Endothelial cell of umbilical vein (primary cell): Measurements from ENCODE around the gene EXOC1.

ENCODE experiments used
- EZH2 ChIP-seq: IDR thresholded peaks from 2 replicates; pipeline ENCODE4 v1.6.1; 2012; ENCODE audit warnings: borderline replicate concordance, low read depth, mild to moderate bottlenecking, moderate library complexity, low read length, inconsistent platforms; ENCODE audit not compliant: severe bottlenecking
- FOS ChIP-seq: IDR thresholded peaks from 2 replicates; pipeline ENCODE4 v1.6.1; 2011; ENCODE audit warnings: mild to moderate bottlenecking, low read length, moderate library complexity, borderline replicate concordance; ENCODE audit not compliant: insufficient read depth
- MYC ChIP-seq: IDR thresholded peaks from one replicate; pipeline ENCODE4 v1.6.1; 2011; ENCODE audit warnings: mild to moderate bottlenecking, low read depth, low read length
- POLR2A ChIP-seq: IDR thresholded peaks from 2 replicates; pipeline ENCODE4 v1.6.1; 2012; ENCODE audit warnings: low read depth, mild to moderate bottlenecking, control low read depth, low read length
- POLR2AphosphoS5 ChIP-seq: IDR thresholded peaks from 2 replicates; pipeline ENCODE4 v1.6.1; 2012; ENCODE audit warnings: low read depth, mild to moderate bottlenecking, control low read depth, low read length, moderate library complexity; ENCODE audit not compliant: insufficient read depth
- TF ChIP-seq, protein P1 (sequence below), 2 donors: IDR thresholded peaks; 1 replicate in 1 of 2; 2 replicates in 1 of 2; pipeline ENCODE4 v1.5.1; 2011; ENCODE audit warnings: low read length in 2 of 2, mild to moderate bottlenecking in 2 of 2, moderate library complexity in 2 of 2, control low read depth in 1 of 2, inconsistent platforms in 1 of 2, low read depth in 1 of 2; ENCODE audit not compliant: insufficient read depth in 1 of 2; ENCODE audit errors: extremely low read depth in 1 of 2
- TF ChIP-seq, protein P2 (sequence below): IDR thresholded peaks from 2 replicates; pipeline ENCODE4 v1.6.1; 2011; ENCODE audit not compliant: insufficient read depth, insufficient read length

DNA sequence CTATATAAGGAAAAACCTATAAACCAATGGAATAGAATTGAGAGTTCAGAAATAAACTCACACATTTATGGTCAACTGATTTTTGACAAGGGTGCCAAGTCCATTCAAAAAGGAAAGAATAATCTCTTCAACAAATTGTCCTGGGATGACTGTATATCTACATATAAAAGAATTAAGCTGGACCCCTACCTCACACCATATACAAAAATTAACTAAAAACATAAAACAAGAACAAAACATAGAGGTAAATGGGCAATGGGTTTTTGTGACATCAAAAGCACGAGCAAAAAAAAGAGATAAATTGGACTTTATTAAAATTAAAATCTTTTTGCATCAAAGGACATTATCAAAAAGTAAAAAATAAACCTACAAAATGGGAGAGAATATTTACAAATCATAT is 15.5 kb upstream of the EXOC1 start:
- TF ChIP-seq, protein P1, sequence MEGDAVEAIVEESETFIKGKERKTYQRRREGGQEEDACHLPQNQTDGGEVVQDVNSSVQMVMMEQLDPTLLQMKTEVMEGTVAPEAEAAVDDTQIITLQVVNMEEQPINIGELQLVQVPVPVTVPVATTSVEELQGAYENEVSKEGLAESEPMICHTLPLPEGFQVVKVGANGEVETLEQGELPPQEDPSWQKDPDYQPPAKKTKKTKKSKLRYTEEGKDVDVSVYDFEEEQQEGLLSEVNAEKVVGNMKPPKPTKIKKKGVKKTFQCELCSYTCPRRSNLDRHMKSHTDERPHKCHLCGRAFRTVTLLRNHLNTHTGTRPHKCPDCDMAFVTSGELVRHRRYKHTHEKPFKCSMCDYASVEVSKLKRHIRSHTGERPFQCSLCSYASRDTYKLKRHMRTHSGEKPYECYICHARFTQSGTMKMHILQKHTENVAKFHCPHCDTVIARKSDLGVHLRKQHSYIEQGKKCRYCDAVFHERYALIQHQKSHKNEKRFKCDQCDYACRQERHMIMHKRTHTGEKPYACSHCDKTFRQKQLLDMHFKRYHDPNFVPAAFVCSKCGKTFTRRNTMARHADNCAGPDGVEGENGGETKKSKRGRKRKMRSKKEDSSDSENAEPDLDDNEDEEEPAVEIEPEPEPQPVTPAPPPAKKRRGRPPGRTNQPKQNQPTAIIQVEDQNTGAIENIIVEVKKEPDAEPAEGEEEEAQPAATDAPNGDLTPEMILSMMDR (IDR thresholded peaks at IDR 0.05; ENCODE audit: extremely low read depth in 1 of 2, insufficient read depth in 1 of 2, low read depth in 1 of 2, low read length in 2 of 2): no peak
- TF ChIP-seq POLR2AphosphoS5: no peak
- TF ChIP-seq EZH2: no peak
- TF ChIP-seq POLR2A: no peak
- no peak for TF ChIP-seq FOS
- no peak for TF ChIP-seq MYC
- TF ChIP-seq, protein P2, sequence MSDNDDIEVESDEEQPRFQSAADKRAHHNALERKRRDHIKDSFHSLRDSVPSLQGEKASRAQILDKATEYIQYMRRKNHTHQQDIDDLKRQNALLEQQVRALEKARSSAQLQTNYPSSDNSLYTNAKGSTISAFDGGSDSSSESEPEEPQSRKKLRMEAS: no peak
